HepG2 (cell line): Measurements from ENCODE around the gene ABI2. TPM values are rescaled to one million over a fixed set of nuclear protein-coding genes. Genes with fewer than 3 reads are reported as not detected.

Source experiments
- AKAP8 ChIP-seq: sonication (generic); formaldehyde crosslinking; IDR thresholded peaks from 2 replicates; pipeline ENCODE4 v1.5.1; 2020; ENCODE audit warnings: mild to moderate bottlenecking, missing genetic modification reagents
- ATF1 ChIP-seq: IDR thresholded peaks from 2 replicates; pipeline ENCODE4 v1.6.1; 2016; ENCODE audit warnings: mild to moderate bottlenecking, control low read depth
- CSRNP2 ChIP-seq: sonication (generic); formaldehyde crosslinking; conservative IDR thresholded peaks from 2 replicates; pipeline ENCODE4 v1.8.0; 2022; ENCODE audit warnings: low read depth, missing genetic modification reagents
- KMT2B ChIP-seq: IDR thresholded peaks from 2 replicates; pipeline ENCODE4 v1.6.1; 2016; ENCODE audit warnings: missing genetic modification reagents, missing compliant biosample characterization
- MAF1 ChIP-seq: sonication (generic); formaldehyde crosslinking; IDR thresholded peaks from 2 replicates; pipeline ENCODE4 v1.5.0; 2020; ENCODE audit warnings: missing genetic modification reagents, borderline replicate concordance
- MZF1 ChIP-seq: sonication (generic); formaldehyde crosslinking; IDR thresholded peaks from 2 replicates; pipeline ENCODE4 v1.8.1; 2023; ENCODE audit warnings: mild to moderate bottlenecking, missing genetic modification reagents, borderline replicate concordance
- PAXIP1 ChIP-seq: sonication (generic); formaldehyde crosslinking; conservative IDR thresholded peaks from 2 replicates; pipeline ENCODE4 v1.4.0; 2020; ENCODE audit warnings: mild to moderate bottlenecking, missing genetic modification reagents, moderate library complexity
- PHF8 ChIP-seq: sonication (generic); formaldehyde crosslinking; IDR thresholded peaks from 2 replicates; pipeline ENCODE4 v1.5.0; 2020; ENCODE audit warnings: missing genetic modification reagents
- SMAD1 ChIP-seq: sonication (generic); formaldehyde crosslinking; IDR thresholded peaks from 2 replicates; pipeline ENCODE4 v1.4.0; 2020; ENCODE audit warnings: missing genetic modification reagents, low read depth, mild to moderate bottlenecking, borderline replicate concordance
- TARDBP ChIP-seq: sonication (generic); formaldehyde crosslinking; IDR thresholded peaks from 2 replicates; pipeline ENCODE4 v1.8.0; 2022; ENCODE audit warnings: mild to moderate bottlenecking, missing genetic modification reagents
- TBL1XR1 ChIP-seq: fragments of 150-350 bp; IDR thresholded peaks from 2 replicates; pipeline ENCODE4 v1.6.1; 2014; ENCODE audit warnings: borderline replicate concordance, low read length; ENCODE audit not compliant: partially characterized antibody
- TP53 ChIP-seq: sonication (generic); formaldehyde crosslinking; conservative IDR thresholded peaks from 2 replicates; pipeline ENCODE4 v1.4.0; 2020; ENCODE audit warnings: missing genetic modification reagents
- YEATS2 ChIP-seq: sonication (generic); formaldehyde crosslinking; IDR thresholded peaks from 2 replicates; pipeline ENCODE4 v1.4.0; 2020; ENCODE audit warnings: missing genetic modification reagents, borderline replicate concordance
- ZMAT3 ChIP-seq: sonication (generic); formaldehyde crosslinking; conservative IDR thresholded peaks from 2 replicates; pipeline ENCODE4 v1.7.0; 2021; ENCODE audit warnings: missing genetic modification reagents
- ZNF383 ChIP-seq: sonication (generic); formaldehyde crosslinking; IDR thresholded peaks from 2 replicates; pipeline ENCODE4 v1.4.0; 2020; ENCODE audit warnings: missing genetic modification reagents, mild to moderate bottlenecking, borderline replicate concordance
- polyA plus RNA-seq, 8 experiments: library from polyadenylated mRNA; depleted of rRNA in 3 of 8; stranded (reverse) in 7 of 8; unstranded in 1 of 8; fragments of >200 nt; fragmentation: Illumina TruSeq in 4 of 8; extraction: Trizol in 4 of 8; gene quantifications; 2 replicates each; pipeline versions ENCODE4 v1.2.1 to v1.2.3, GENCODE V29; 2011 to 2016; ENCODE audit warnings: low read depth in 4 of 8, missing spikeins in 1 of 8, mixed read lengths in 1 of 8; ENCODE audit not compliant: insufficient read depth in 1 of 8
- total RNA-seq, 5 experiments: library from RNA; depleted of rRNA; stranded (reverse); fragments of >200 nt; fragmentation: Illumina TruSeq; extraction: Trizol; gene quantifications; 2 replicates each; pipeline ENCODE4 v1.2.3, GENCODE V29; 2016; ENCODE audit warnings: low read depth in 1 of 5
- TF ChIP-seq, protein P1 (sequence below): IDR thresholded peaks from 2 replicates; pipeline ENCODE4 v1.6.1; 2018; ENCODE audit warnings: missing genetic modification reagents
- TF ChIP-seq, protein P2 (sequence below): IDR thresholded peaks from 2 replicates; pipeline ENCODE4 v1.6.1; 2016; ENCODE audit warnings: low read depth

The ABI2 gene
- total and polyA plus RNA-seq, 2 of the 13 experiments (the other 11 are each of a cell fraction or from before 2014, with no cell fraction given), result 28.4 to 32.4 TPM

DNA sequence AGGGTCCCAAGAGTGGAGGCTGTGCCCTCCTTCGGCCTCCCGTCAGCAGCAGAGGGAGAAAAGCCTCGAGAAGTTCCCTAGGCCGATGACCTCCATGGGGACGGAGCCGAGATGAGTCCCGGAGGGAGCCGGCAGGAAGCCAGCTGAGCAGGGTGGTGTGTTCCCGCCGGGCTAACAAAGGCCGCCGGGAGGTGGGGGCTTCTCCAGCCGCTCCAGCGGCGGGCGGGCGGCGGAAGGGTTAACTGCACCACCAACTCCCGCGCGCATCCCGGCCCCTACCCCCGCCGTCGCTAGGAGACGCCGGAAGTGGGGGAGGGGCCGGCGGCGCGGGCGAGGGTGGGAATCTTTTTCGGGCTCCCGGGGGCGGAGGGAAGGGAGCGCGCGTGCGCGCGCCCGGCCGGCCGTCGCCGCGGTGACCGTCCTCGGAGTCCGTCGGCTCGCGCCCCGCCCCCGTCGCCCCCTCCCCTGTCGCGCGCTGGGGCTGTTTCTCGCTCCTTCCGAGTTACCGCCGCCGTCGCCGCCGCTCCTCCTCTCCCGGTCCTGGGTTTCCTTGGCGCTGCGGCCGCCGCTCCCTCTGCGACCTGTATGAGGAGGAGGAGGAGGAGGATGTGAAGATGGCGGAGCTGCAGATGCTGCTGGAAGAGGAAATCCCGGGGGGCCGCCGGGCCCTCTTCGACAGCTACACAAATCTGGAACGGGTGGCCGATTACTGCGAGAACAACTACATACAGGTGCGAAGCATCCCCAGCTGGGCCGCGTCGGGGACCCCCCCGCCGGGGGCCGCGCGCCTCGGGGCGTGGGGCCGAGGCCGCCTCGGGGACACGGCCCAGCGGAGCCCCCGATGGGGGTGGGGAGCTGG, at the start of gene ABI2 (continued):
- TF ChIP-seq, protein P1, sequence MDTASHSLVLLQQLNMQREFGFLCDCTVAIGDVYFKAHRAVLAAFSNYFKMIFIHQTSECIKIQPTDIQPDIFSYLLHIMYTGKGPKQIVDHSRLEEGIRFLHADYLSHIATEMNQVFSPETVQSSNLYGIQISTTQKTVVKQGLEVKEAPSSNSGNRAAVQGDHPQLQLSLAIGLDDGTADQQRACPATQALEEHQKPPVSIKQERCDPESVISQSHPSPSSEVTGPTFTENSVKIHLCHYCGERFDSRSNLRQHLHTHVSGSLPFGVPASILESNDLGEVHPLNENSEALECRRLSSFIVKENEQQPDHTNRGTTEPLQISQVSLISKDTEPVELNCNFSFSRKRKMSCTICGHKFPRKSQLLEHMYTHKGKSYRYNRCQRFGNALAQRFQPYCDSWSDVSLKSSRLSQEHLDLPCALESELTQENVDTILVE (CRISPR knock-in tag), result peak; percentile 85
- 0 out of 2 replicates have a peak, but pooled peaks have one; percentile 52 for TF ChIP-seq CSRNP2 (CRISPR knock-in tag)
- TF ChIP-seq PHF8 (CRISPR knock-in tag), result peak; percentile 85
- no peak for TF ChIP-seq ATF1
- peak; percentile 19; the same call in 1 of the 2 replicates for TF ChIP-seq AKAP8 (CRISPR knock-in tag)
- TF ChIP-seq MZF1, result no peak
- TF ChIP-seq, protein P2, sequence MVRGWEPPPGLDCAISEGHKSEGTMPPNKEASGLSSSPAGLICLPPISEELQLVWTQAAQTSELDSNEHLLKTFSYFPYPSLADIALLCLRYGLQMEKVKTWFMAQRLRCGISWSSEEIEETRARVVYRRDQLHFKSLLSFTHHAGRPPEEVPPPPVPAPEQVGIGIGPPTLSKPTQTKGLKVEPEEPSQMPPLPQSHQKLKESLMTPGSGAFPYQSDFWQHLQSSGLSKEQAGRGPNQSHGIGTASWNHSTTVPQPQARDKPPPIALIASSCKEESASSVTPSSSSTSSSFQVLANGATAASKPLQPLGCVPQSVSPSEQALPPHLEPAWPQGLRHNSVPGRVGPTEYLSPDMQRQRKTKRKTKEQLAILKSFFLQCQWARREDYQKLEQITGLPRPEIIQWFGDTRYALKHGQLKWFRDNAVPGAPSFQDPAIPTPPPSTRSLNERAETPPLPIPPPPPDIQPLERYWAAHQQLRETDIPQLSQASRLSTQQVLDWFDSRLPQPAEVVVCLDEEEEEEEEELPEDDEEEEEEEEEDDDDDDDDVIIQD (CRISPR knock-in tag), result peak; percentile 57; the same call in 1 of the 2 replicates
- TF ChIP-seq SMAD1 (CRISPR knock-in tag), result peak; percentile 76; the same call in 1 of the 2 replicates
- peak; percentile 50; the same call in 1 of the 2 replicates for TF ChIP-seq ZNF383 (CRISPR knock-in tag)
- peak; percentile 86 for TF ChIP-seq TARDBP
- 0 out of 2 replicates have a peak, but pooled peaks have one; percentile 59 for TF ChIP-seq TP53 (CRISPR knock-in tag)
- TF ChIP-seq ZMAT3 (CRISPR knock-in tag), result peak; percentile 98
- TF ChIP-seq TBL1XR1, result no peak
- TF ChIP-seq MAF1 (CRISPR knock-in tag), result peak; percentile 75; the same call in 1 of the 2 replicates
- peak; percentile 77; the same call in 1 of the 2 replicates for TF ChIP-seq KMT2B (CRISPR knock-in tag)
- TF ChIP-seq YEATS2 (CRISPR knock-in tag), result peak; percentile 73
- peak; percentile 85 for TF ChIP-seq PAXIP1 (CRISPR knock-in tag)
